ENCODE results near the gene PLA2G4A.

Gene PLA2G4A

GRCh38 chr1:186884251-186884650 lies 55.5 kb downstream of the PLA2G4A start:
- no peak for TF ChIP-seq CTCF (IDR thresholded peaks at IDR 0.05; ENCODE audit: extremely low read depth, missing control alignments)
- DNase-seq (ENCODE audit: low spot score): no peak

GRCh38 chr1:186887203-186887602 lies 58.5 kb downstream of the PLA2G4A start:
- TF ChIP-seq CTCF (IDR thresholded peaks at IDR 0.05; ENCODE audit: extremely low read depth, missing control alignments): no peak
- DNase-seq (ENCODE audit: low spot score): no peak

- DNase-seq (ENCODE audit: low spot score): no peak
- TF ChIP-seq CTCF (IDR thresholded peaks at IDR 0.05; ENCODE audit: extremely low read depth, missing control alignments): no peak
Measured at GRCh38 chr1:186888367-186888766, 59.6 kb downstream of the PLA2G4A start.

- no peak for DNase-seq (ENCODE audit: low spot score)
- TF ChIP-seq CTCF (IDR thresholded peaks at IDR 0.05; ENCODE audit: extremely low read depth, missing control alignments): no peak
Measured at GRCh38 chr1:186892936-186893335, 64.2 kb downstream of the PLA2G4A start.

- TF ChIP-seq CTCF (IDR thresholded peaks at IDR 0.05; ENCODE audit: extremely low read depth, missing control alignments): no peak
- no peak for DNase-seq (ENCODE audit: low spot score)
Measured at GRCh38 chr1:186894415-186894814, 65.7 kb downstream of the PLA2G4A start.

- no peak for TF ChIP-seq CTCF (IDR thresholded peaks at IDR 0.05; ENCODE audit: extremely low read depth, missing control alignments)
- DNase-seq (ENCODE audit: low spot score): no peak
Measured at GRCh38 chr1:186896211-186896610, 67.5 kb downstream of the PLA2G4A start.

- no peak for DNase-seq (ENCODE audit: low spot score)
- no peak for TF ChIP-seq CTCF (IDR thresholded peaks at IDR 0.05; ENCODE audit: extremely low read depth, missing control alignments)
Measured at GRCh38 chr1:186897008-186897407, 68.3 kb downstream of the PLA2G4A start.

Data from GM20000 (cell line).